HepG2 (cell line): Measurements from ENCODE around the gene CNOT10. TPM values are rescaled to one million over a fixed set of nuclear protein-coding genes. Genes with fewer than 3 reads are reported as not detected.

Experiments used
- ATAC-seq: fragments of 200-7000 bp; cut with Tn5 transposase; 3 replicates; pipeline ENCODE4 v1.9.1; 2020; ENCODE audit warnings: mild to moderate bottlenecking, moderate library complexity
- BruUV-seq: library from RNA; stranded (reverse); fragments of 400-500 nt; replicated peaks from 2 replicates; lab custom pipeline; 2021; lab: Mats Ljungman, UMichigan
- CTCF ChIA-PET: fragments of 300-600 bp; formaldehyde crosslinking; extraction: SDS; loops from one replicate; lab custom pipeline; 2021; ENCODE audit warnings: low total read pairs, inconsistent platforms, low intra/inter-chr PET ratio; lab: Yijun Ruan, JAX
- POLR2A ChIA-PET: fragments of 350-600 bp; sonication (Branson Sonifier 250); formaldehyde crosslinking; loops from one replicate; lab custom pipeline; 2020; ENCODE audit warnings: antibody characterized with exemption, inconsistent platforms; lab: Yijun Ruan, JAX
- DNase-seq: peaks from one replicate; pipeline ENCODE4 v3.0.0-alpha.2; 2015; ENCODE audit warnings: low spot score
- FAIRE-seq: peaks from 3 replicates; lab custom pipeline; 2011; peaks lifted over from hg19 to GRCh38; lab: Jason Lieb, UNC
- H2AFZ ChIP-seq: one replicate; pipeline ENCODE4 v1.6.1; 2011; ENCODE audit warnings: low read length, inconsistent platforms
- H3K27ac ChIP-seq: fragments of 300-600 bp; 3 replicates; pipeline ENCODE4 v1.8.0; 2011; ENCODE audit warnings: mixed run types, mild to moderate bottlenecking, mixed read lengths, low read length, inconsistent platforms; ENCODE audit not compliant: insufficient read depth; ENCODE audit errors: extremely low read length
- H3K27me3 ChIP-seq, 2 experiments: fragments of 200-600 bp in 1 of 2; 2 replicates in 1 of 2; 3 replicates in 1 of 2; pipeline versions ENCODE4 v1.6.0 to v1.8.0; 2011; ENCODE audit warnings: low read length in 2 of 2, mild to moderate bottlenecking in 2 of 2, moderate library complexity in 2 of 2, inconsistent platforms in 1 of 2; ENCODE audit not compliant: insufficient read depth in 2 of 2, control insufficient read depth in 1 of 2
- H3K36me3 ChIP-seq, 2 experiments: fragments of 200-600 bp in 1 of 2; replicated peaks in 1 of 2; 2 replicates in 1 of 2; 3 replicates in 1 of 2; pipeline versions ENCODE4 v1.5.1 to v1.8.0; 2011; ENCODE audit warnings: low read length in 2 of 2, inconsistent platforms in 1 of 2; ENCODE audit not compliant: insufficient read depth in 2 of 2, control insufficient read depth in 1 of 2
- H3K4me1 ChIP-seq: 2 replicates; pipeline ENCODE4 v1.5.1; 2012; ENCODE audit warnings: low read length, inconsistent platforms; ENCODE audit not compliant: insufficient read depth
- H3K4me2 ChIP-seq: 2 replicates; pipeline ENCODE4 v1.6.0; 2011; ENCODE audit warnings: low read depth, low read length, inconsistent platforms
- H3K4me3 ChIP-seq, 3 experiments: fragments of 200-600 bp in 1 of 3; sonication (generic), shearing (Covaris generic) in 1 of 3; replicated peaks in 1 of 3; 2 replicates each; pipeline ENCODE4 v1.5.1; 2011 to 2016; ENCODE audit warnings: low read length in 3 of 3, inconsistent platforms in 2 of 3, low read depth in 2 of 3, mild to moderate bottlenecking in 2 of 3, control low read depth in 1 of 3, mixed read lengths in 1 of 3; ENCODE audit not compliant: insufficient read depth in 1 of 3
- H3K79me2 ChIP-seq: one replicate; pipeline ENCODE4 v1.6.1; 2011; ENCODE audit warnings: low read length, inconsistent platforms; ENCODE audit not compliant: insufficient read depth
- H3K9ac ChIP-seq: 2 replicates; pipeline ENCODE4 v1.6.0; 2011; ENCODE audit warnings: mild to moderate bottlenecking, low read depth, low read length, inconsistent platforms; ENCODE audit not compliant: insufficient read depth
- H3K9me3 ChIP-seq: 2 replicates; pipeline ENCODE4 v1.5.1; 2012; ENCODE audit warnings: mild to moderate bottlenecking, low read length
- H4K20me1 ChIP-seq: 2 replicates; pipeline ENCODE4 v1.6.0; 2011; ENCODE audit warnings: inconsistent platforms, mild to moderate bottlenecking, low read length, moderate library complexity; ENCODE audit not compliant: insufficient read depth
- AHR ChIP-seq: IDR thresholded peaks from 2 replicates; pipeline ENCODE4 v1.6.1; 2018; ENCODE audit warnings: missing genetic modification reagents, missing compliant biosample characterization
- FOXA1 ChIP-seq, 2 experiments: fragments of 450-650 bp in 1 of 2; sonication (generic) in 1 of 2; formaldehyde crosslinking in 1 of 2; IDR thresholded peaks; 2 replicates each; pipeline versions ENCODE4 v1.4.0 to v1.6.1; 2016 to 2020; ENCODE audit warnings: missing genetic modification reagents in 1 of 2
- FOXA3 ChIP-seq: IDR thresholded peaks from 2 replicates; pipeline ENCODE4 v1.6.1; 2016; ENCODE audit warnings: missing genetic modification reagents, missing compliant biosample characterization
- KMT2B ChIP-seq: IDR thresholded peaks from 2 replicates; pipeline ENCODE4 v1.6.1; 2016; ENCODE audit warnings: missing genetic modification reagents, missing compliant biosample characterization
- NFYC ChIP-seq: IDR thresholded peaks from 2 replicates; pipeline ENCODE4 v1.6.1; 2016; ENCODE audit warnings: missing genetic modification reagents, missing compliant biosample characterization
- SMARCC2 ChIP-seq: fragments of 450-650 bp; IDR thresholded peaks from 2 replicates; pipeline ENCODE4 v1.6.1; 2017; ENCODE audit warnings: antibody characterized with exemption, mild to moderate bottlenecking
- TFAP4 ChIP-seq: sonication (generic); IDR thresholded peaks from 2 replicates; pipeline ENCODE4 v1.6.1; 2016; ENCODE audit warnings: low read depth, borderline replicate concordance
- ZBTB37 ChIP-seq: sonication (generic); formaldehyde crosslinking; IDR thresholded peaks from 2 replicates; pipeline ENCODE4 v1.4.0; 2020; ENCODE audit warnings: mild to moderate bottlenecking, missing genetic modification reagents
- ZBTB43 ChIP-seq: sonication (generic); formaldehyde crosslinking; conservative IDR thresholded peaks from 2 replicates; pipeline ENCODE4 v1.4.0; 2020; ENCODE audit warnings: missing genetic modification reagents
- ZMYM4 ChIP-seq: sonication (generic); formaldehyde crosslinking; IDR thresholded peaks from 2 replicates; pipeline ENCODE4 v1.8.1; 2023; ENCODE audit warnings: mild to moderate bottlenecking, missing genetic modification reagents
- ZNF572 ChIP-seq: sonication (generic); formaldehyde crosslinking; IDR thresholded peaks from 2 replicates; pipeline ENCODE4 v1.5.1; 2020; ENCODE audit warnings: mild to moderate bottlenecking, missing genetic modification reagents
- ZNF614 ChIP-seq: IDR thresholded peaks from 2 replicates; pipeline ENCODE4 v1.6.1; 2018; ENCODE audit warnings: missing biosample characterization, missing genetic modification reagents, inconsistent platforms, borderline replicate concordance
- WGBS: methylation state at CpG from one replicate; pipeline ENCODE4 v1.1.6; 2017; ENCODE audit warnings: low lambda C conversion rate; 5-methylcytosine and 5-hydroxymethylcytosine counted together
- in situ Hi-C: cut with HindIII; loops from 2 replicates; pipeline ENCODE4 v1.10.0; 2017; ENCODE audit warnings: low pct_unique_long_range_greater_than_20kb; ENCODE audit not compliant: extremely low pct_ligation_motif_present
- intact Hi-C: fragments of 100-400 bp; cut with micrococcal nuclease; formaldehyde crosslinking; loops from one replicate; pipeline ENCODE4 v1.10.0; 2022; ENCODE audit not compliant: unreplicated experiment
- polyA plus RNA-seq, 8 experiments: library from polyadenylated mRNA; depleted of rRNA in 3 of 8; stranded (reverse) in 7 of 8; unstranded in 1 of 8; fragments of >200 nt; fragmentation: Illumina TruSeq in 4 of 8; extraction: Trizol in 4 of 8; gene quantifications; 2 replicates each; pipeline versions ENCODE4 v1.2.1 to v1.2.3, GENCODE V29; 2011 to 2016; ENCODE audit warnings: low read depth in 4 of 8, missing spikeins in 1 of 8, mixed read lengths in 1 of 8; ENCODE audit not compliant: insufficient read depth in 1 of 8
- total RNA-seq, 5 experiments: library from RNA; depleted of rRNA; stranded (reverse); fragments of >200 nt; fragmentation: Illumina TruSeq; extraction: Trizol; gene quantifications; 2 replicates each; pipeline ENCODE4 v1.2.3, GENCODE V29; 2016; ENCODE audit warnings: low read depth in 1 of 5

CNOT10 gene
- total and polyA plus RNA-seq, 2 of the 13 experiments (the other 11 are each of a cell fraction or from before 2014, with no cell fraction given): 21.2 to 34.1 TPM

GRCh38 chr3:32757618-32758374, 72.8 kb downstream of the CNOT10 start:
- no peak overlapping the region for H3K27ac ChIP-seq
- CTCF ChIA-PET: no interaction called here
- peaks cover 16% of the 10 kb centered on the region for H3K4me1 ChIP-seq
- no peaks in the 10 kb centered on the region for H4K20me1 ChIP-seq
- intact Hi-C loops: no loop called here
- no peaks in the 10 kb centered on the region for H3K27me3 ChIP-seq
- POLR2A ChIA-PET: interaction anchor here (0.9 to 1.4 kb wide), 3 partner anchors 10 to 20 kb away, joined by 3 to 4 read pairs (median 3); no protein-coding TSS in a partner anchor
- no peak overlapping the region for H3K4me2 ChIP-seq
- no peak overlapping the region for H3K4me3 ChIP-seq
- FAIRE-seq: peak; percentile 73
- in situ Hi-C loops: no loop called here
- BruUV-seq: no TSS peak
- peaks cover 0 to 18% of the 10 kb centered on the region in 2 experiments; a peak in 3 of 5 replicates for H3K36me3 ChIP-seq
- peak; percentile 50 for DNase-seq
- no peaks in the 10 kb centered on the region for H3K79me2 ChIP-seq
- ATAC-seq: peak; percentile 83
- H3K9me3 ChIP-seq: no peaks in the 10 kb centered on the region
- H2AFZ ChIP-seq: no peak overlapping the region
- no peak overlapping the region for H3K9ac ChIP-seq
- 76% methylated on average over 2 of the region's 2 CpGs for WGBS
- TF ChIP-seq NFYC (CRISPR knock-in tag): peak; percentile 51
- TF ChIP-seq FOXA1 (IDR thresholded peaks at IDR 0.05): no peak
- TF ChIP-seq FOXA1 (CRISPR knock-in tag; IDR thresholded peaks at IDR 0.05): 0 out of 2 replicates have a peak, but pooled peaks have one; percentile 27
- TF ChIP-seq FOXA3 (CRISPR knock-in tag): peak; percentile 44; the same call in 1 of the 2 replicates
- TF ChIP-seq ZMYM4 (CRISPR knock-in tag): peak; percentile 15; the same call in 1 of the 2 replicates
- TF ChIP-seq TFAP4: no peak

- Histone ChIP-seq H3K36me3 (peaks cover 0 to 23% of the 10 kb centered on the region in 2 experiments; a peak in 3 of 5 replicates), H3K9ac (no peak overlapping the region), H3K27ac (no peak overlapping the region)
- TF ChIP-seq SMARCC2 (no peak), ZBTB43 (CRISPR knock-in tag) (no peak), AHR (CRISPR knock-in tag) (no peak), ZNF572 (CRISPR knock-in tag) (no peak), ZBTB37 (CRISPR knock-in tag) (no peak), KMT2B (CRISPR knock-in tag) (0 out of 2 replicates have a peak, but pooled peaks have one; percentile 3), ZNF614 (CRISPR knock-in tag) (no peak)
- TF ChIP-seq, all 625 proteins: peak for 1
- no peak for ATAC-seq
- POLR2A ChIA-PET: interaction anchor here (0.9 to 1.4 kb wide), 2 partner anchors 10 to 20 kb away, joined by 3 to 4 read pairs; no protein-coding TSS in a partner anchor
- DNase-seq: no peak
- H3K9me3 ChIP-seq: no peaks in the 10 kb centered on the region
- H2AFZ ChIP-seq: no peak overlapping the region
- no peaks in the 10 kb centered on the region for H4K20me1 ChIP-seq
- H3K27me3 ChIP-seq: no peaks in the 10 kb centered on the region
- BruUV-seq: no TSS peak
- intact Hi-C loops (no loop called here), in situ Hi-C loops (no loop called here)
- CTCF ChIA-PET: no interaction called here
- H3K4me2 ChIP-seq: no peak overlapping the region
- H3K4me3 ChIP-seq: no peak overlapping the region
- H3K79me2 ChIP-seq: no peaks in the 10 kb centered on the region
- no peak for FAIRE-seq
- peaks cover 16% of the 10 kb centered on the region for H3K4me1 ChIP-seq
Measured at GRCh38 chr3:32758375-32758753, 73.4 kb downstream of the CNOT10 start.
